Measurements from ENCODE around the gene WDFY2.

Gene WDFY2

DNA sequence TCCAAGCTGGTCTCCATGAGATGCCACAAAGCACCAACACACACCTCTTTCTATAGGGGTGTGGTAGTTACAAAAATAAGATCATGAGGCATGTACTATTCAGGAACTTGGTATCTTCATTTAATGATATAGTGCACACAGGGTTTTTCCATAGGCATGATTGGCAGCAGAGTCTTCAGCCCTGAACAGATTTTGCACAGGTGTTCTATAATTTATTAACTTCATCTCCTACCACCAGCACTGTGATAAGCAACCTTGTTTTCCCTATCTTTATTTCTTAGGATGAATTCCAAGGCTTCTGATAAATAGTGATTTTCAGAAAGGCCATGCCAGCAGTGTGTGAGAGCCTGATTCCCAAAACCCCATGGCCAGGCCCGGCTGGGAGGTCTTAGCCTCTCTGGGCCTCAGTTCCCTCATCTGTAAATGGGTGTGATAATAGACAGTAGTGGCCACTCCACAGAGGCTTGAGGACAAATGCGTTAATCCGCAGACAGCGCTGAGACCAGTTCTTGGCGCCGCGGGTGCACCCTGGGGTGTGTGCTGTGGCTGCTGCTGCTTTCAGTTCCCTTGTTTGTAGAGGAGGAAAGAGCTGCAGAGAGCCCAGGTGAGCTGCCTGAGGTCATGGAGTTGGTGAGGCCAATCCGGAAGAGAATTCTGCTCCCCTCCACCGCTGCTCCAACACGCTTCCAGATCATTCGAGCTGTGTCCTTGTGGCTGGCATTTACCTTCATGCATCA lies 186.6 kb downstream of the WDFY2 start:
- in situ Hi-C loops (cut with HindIII; ENCODE audit: low pct_ligation_motif_present, low sequenced_read_pairs), result no loop called here
- DNase-seq, result no peak
- H3K27ac ChIP-seq, result no peak overlapping the region
- H3K4me3 ChIP-seq (ENCODE audit: low read depth, low read length), result no peak overlapping the region
- peaks cover 4% of the 10 kb centered on the region for H3K36me3 ChIP-seq (replicated peaks)
- no peaks in the 10 kb centered on the region for H3K27me3 ChIP-seq (replicated peaks)
- no peak for TF ChIP-seq CTCF (IDR thresholded peaks at IDR 0.05; ENCODE audit: low read depth, low read length, missing control alignments)

GRCh38 chr13:51771418-51772104 lies 187.3 kb downstream of the WDFY2 start:
- TF ChIP-seq CTCF (IDR thresholded peaks at IDR 0.05; ENCODE audit: low read depth, low read length, missing control alignments), result no peak
- Histone ChIP-seq H3K27ac (no peak overlapping the region), H3K27me3 (replicated peaks) (no peaks in the 10 kb centered on the region), H3K4me3 (ENCODE audit: low read depth, low read length) (no peak overlapping the region), H3K36me3 (replicated peaks) (peaks cover 4% of the 10 kb centered on the region)
- no peak for DNase-seq
- in situ Hi-C loops (cut with HindIII; ENCODE audit: low pct_ligation_motif_present, low sequenced_read_pairs), result no loop called here

- Histone ChIP-seq H3K4me3 (ENCODE audit: low read depth, low read length) (no peak overlapping the region), H3K36me3 (replicated peaks) (peaks cover 2% of the 10 kb centered on the region), H3K27me3 (replicated peaks) (no peaks in the 10 kb centered on the region), H3K27ac (no peak overlapping the region)
- DNase-seq, result no peak
- in situ Hi-C loops (cut with HindIII; ENCODE audit: low pct_ligation_motif_present, low sequenced_read_pairs), result no loop called here
- TF ChIP-seq CTCF (IDR thresholded peaks at IDR 0.05; ENCODE audit: low read depth, low read length, missing control alignments), result no peak
Measured at GRCh38 chr13:51772105-51772455, 187.8 kb downstream of the WDFY2 start.

- Histone ChIP-seq H3K27ac (no peak overlapping the region), H3K4me3 (ENCODE audit: low read depth, low read length) (no peak overlapping the region), H3K27me3 (replicated peaks) (no peaks in the 10 kb centered on the region), H3K36me3 (replicated peaks) (no peaks in the 10 kb centered on the region)
- no peak for DNase-seq
- no peak for TF ChIP-seq CTCF (IDR thresholded peaks at IDR 0.05; ENCODE audit: low read depth, low read length, missing control alignments)
- in situ Hi-C loops (cut with HindIII; ENCODE audit: low pct_ligation_motif_present, low sequenced_read_pairs), result no loop called here
Measured at GRCh38 chr13:51772781-51773180, 188.5 kb downstream of the WDFY2 start.

- Histone ChIP-seq H3K4me3 (ENCODE audit: low read depth, low read length) (no peak overlapping the region), H3K27ac (no peak overlapping the region), H3K36me3 (replicated peaks) (no peaks in the 10 kb centered on the region), H3K27me3 (replicated peaks) (no peaks in the 10 kb centered on the region)
- in situ Hi-C loops (cut with HindIII; ENCODE audit: low pct_ligation_motif_present, low sequenced_read_pairs), result no loop called here
- TF ChIP-seq CTCF (IDR thresholded peaks at IDR 0.05; ENCODE audit: low read depth, low read length, missing control alignments), result no peak
- no peak for DNase-seq
Measured at GRCh38 chr13:51773515-51773914, 189.3 kb downstream of the WDFY2 start.
